Neural progenitor cell (in vitro differentiated cells): ENCODE results near the gene GJB3. TPM values are rescaled to one million over a fixed set of nuclear protein-coding genes. Genes with fewer than 3 reads are reported as not detected.
"Not testable (repeated sequence)": the region's sequence is repeated elsewhere in the genome, so short reads cannot be mapped to it uniquely, and the experiment has no call there.

Experiments
- DNase-seq: peaks from one replicate; pipeline ENCODE4 v3.0.0-alpha.2; 2016; ENCODE audit warnings: low spot score
- H2AFZ ChIP-seq: fragments of 200-600 bp; sonication (generic); replicated peaks from 2 replicates; pipeline ENCODE4 v1.6.1; 2016; ENCODE audit warnings: antibody characterized with exemption
- H3F3A ChIP-seq: fragments of 200-600 bp; sonication (generic); 2 replicates; pipeline ENCODE4 v1.6.1; 2016; ENCODE audit warnings: antibody characterized with exemption, low read depth
- H3K27ac ChIP-seq: fragments of 200-600 bp; sonication (generic); 2 replicates; pipeline ENCODE4 v1.5.1; 2016; ENCODE audit warnings: mild to moderate bottlenecking
- H3K27me3 ChIP-seq: fragments of 200-600 bp; sonication (generic); 2 replicates; pipeline ENCODE4 v1.6.1; 2016; ENCODE audit warnings: mild to moderate bottlenecking, moderate library complexity
- H3K36me3 ChIP-seq: fragments of 200-600 bp; sonication (generic); 2 replicates; pipeline ENCODE4 v1.5.1; 2016
- H3K4me1 ChIP-seq: fragments of 200-600 bp; sonication (generic); 2 replicates; pipeline ENCODE4 v1.6.1; 2016; ENCODE audit warnings: mixed run types
- H3K4me2 ChIP-seq: fragments of 200-600 bp; sonication (generic); 2 replicates; pipeline ENCODE4 v1.6.1; 2016
- H3K4me3 ChIP-seq: fragments of 200-600 bp; sonication (generic); 2 replicates; pipeline ENCODE4 v1.5.1; 2016
- H3K79me2 ChIP-seq: fragments of 200-600 bp; sonication (generic); 2 replicates; pipeline ENCODE4 v1.6.1; 2016; ENCODE audit warnings: low read depth
- H3K9ac ChIP-seq: fragments of 200-600 bp; sonication (generic); 2 replicates; pipeline ENCODE4 v1.6.1; 2016
- H3K9me3 ChIP-seq: fragments of 200-600 bp; sonication (generic); 2 replicates; pipeline ENCODE4 v1.5.1; 2016; ENCODE audit warnings: low read depth
- H4K20me1 ChIP-seq: fragments of 200-600 bp; sonication (generic); 2 replicates; pipeline ENCODE4 v1.6.1; 2016; ENCODE audit warnings: low read depth
- H3K27ac Mint-ChIP-seq: 3 replicates; pipeline ENCODE4 v1.8.0; 2021; ENCODE audit warnings: mixed read lengths
- H3K27me3 Mint-ChIP-seq: 2 replicates; pipeline ENCODE4 v1.8.0; 2022; ENCODE audit warnings: low read depth, mild to moderate bottlenecking, inconsistent platforms, moderate library complexity, mixed read lengths; ENCODE audit not compliant: insufficient read depth
- H3K36me3 Mint-ChIP-seq: 3 replicates; pipeline ENCODE4 v1.8.0; 2021; ENCODE audit warnings: mixed read lengths
- H3K4me1 Mint-ChIP-seq: 3 replicates; pipeline ENCODE4 v1.8.0; 2021; ENCODE audit warnings: mixed read lengths
- H3K4me3 Mint-ChIP-seq: 3 replicates; pipeline ENCODE4 v1.8.0; 2021; ENCODE audit warnings: mild to moderate bottlenecking, moderate library complexity, mixed read lengths
- H3K9me3 Mint-ChIP-seq: 3 replicates; pipeline ENCODE4 v1.8.0; 2020; ENCODE audit warnings: mixed read lengths
- EZH2 ChIP-seq: fragments of 200-600 bp; sonication (generic); IDR thresholded peaks from 2 replicates; pipeline ENCODE4 v1.6.1; 2017; ENCODE audit warnings: antibody characterized with exemption, mild to moderate bottlenecking, moderate library complexity
- EZH2phosphoT487 ChIP-seq: fragments of 200-600 bp; sonication (generic); IDR thresholded peaks from 2 replicates; pipeline ENCODE4 v1.6.1; 2017; ENCODE audit warnings: antibody characterized with exemption
- total RNA-seq: library from RNA; depleted of rRNA; stranded (reverse); fragments of >200 nt; gene quantifications from 2 replicates; pipeline ENCODE4 v1.2.3, GENCODE V29; 2015; ENCODE audit warnings: low replicate concordance
- TF ChIP-seq, protein P1 (sequence below): fragments of 200-600 bp; sonication (generic); IDR thresholded peaks from 2 replicates; pipeline ENCODE4 v1.5.1; 2017; ENCODE audit warnings: antibody characterized with exemption, mild to moderate bottlenecking

Gene GJB3
- not detected in 2 replicates for total RNA-seq

DNA sequence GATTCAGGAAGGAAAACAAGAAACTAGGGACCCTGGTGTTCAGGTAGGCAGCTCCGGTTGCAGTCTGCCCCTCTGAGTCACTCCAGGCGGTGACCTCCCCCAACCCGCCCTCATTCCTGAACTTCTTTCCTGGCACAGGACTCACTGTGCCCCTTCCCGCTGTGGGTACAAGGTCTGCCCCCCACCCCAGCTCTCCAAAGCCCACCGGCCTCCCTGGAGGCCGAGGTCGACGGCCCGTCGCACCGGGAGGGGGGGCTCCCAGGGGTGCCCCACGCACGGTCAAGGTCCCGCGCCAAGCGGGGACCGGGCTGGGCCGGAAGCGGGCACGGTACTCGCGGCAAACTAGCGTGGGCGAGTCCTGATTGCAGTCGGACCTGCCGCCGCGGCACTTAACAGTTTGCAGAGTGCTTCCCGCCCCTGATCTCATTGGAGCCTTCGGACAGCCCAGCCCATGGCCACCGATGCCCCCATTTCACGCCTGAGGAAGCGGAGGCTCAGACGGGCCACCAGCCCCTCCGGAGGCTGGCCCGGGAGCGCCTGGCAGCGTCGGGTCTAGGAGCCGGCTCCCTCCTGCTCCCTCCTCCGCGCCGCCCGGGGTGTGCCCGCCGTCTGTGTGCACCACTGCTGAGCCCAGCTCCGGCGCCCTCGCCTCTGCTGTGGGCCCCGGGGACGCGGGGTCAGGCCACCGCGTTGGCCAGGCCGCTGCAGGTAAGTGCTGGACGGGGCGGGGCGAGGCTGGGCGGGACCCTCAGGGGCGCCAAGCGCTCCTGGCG is at the start of gene GJB3:
Gene GJB3 (plus strand): TSS at position 144 of the 773 bp plus-strand sequence. CDS start 3,549 bp downstream, outside the sequence.
- peak within 1 kb of the TSS; percentile 22 for H2AFZ ChIP-seq
- no peaks in the 10 kb centered on the region for H3K4me1 ChIP-seq
- peak within 1 kb of the TSS; percentile 50 for H3K4me3 ChIP-seq
- no peaks in the 10 kb centered on the region for H3F3A ChIP-seq
- H4K20me1 ChIP-seq, result peaks cover 9% of the 10 kb centered on the region
- Mint-ChIP-seq H3K36me3 (no peaks in the 10 kb centered on the region), H3K4me3 (peak within 1 kb of the TSS; percentile 57), H3K9me3 (no peaks in the 10 kb centered on the region), H3K27me3 (peaks cover 38% of the 10 kb centered on the region), H3K27ac (no peak within 1 kb of the TSS), H3K4me1 (peaks cover 4% of the 10 kb centered on the region)
- no peaks in the 10 kb centered on the region for H3K9me3 ChIP-seq
- peak; percentile 54 for DNase-seq
- peaks cover 62% of the 10 kb centered on the region for H3K27me3 ChIP-seq
- no peaks in the 10 kb centered on the region for H3K79me2 ChIP-seq
- TF ChIP-seq EZH2phosphoT487 (peak; percentile 87), EZH2 (peak; percentile 92)
- TF ChIP-seq, protein P1, sequence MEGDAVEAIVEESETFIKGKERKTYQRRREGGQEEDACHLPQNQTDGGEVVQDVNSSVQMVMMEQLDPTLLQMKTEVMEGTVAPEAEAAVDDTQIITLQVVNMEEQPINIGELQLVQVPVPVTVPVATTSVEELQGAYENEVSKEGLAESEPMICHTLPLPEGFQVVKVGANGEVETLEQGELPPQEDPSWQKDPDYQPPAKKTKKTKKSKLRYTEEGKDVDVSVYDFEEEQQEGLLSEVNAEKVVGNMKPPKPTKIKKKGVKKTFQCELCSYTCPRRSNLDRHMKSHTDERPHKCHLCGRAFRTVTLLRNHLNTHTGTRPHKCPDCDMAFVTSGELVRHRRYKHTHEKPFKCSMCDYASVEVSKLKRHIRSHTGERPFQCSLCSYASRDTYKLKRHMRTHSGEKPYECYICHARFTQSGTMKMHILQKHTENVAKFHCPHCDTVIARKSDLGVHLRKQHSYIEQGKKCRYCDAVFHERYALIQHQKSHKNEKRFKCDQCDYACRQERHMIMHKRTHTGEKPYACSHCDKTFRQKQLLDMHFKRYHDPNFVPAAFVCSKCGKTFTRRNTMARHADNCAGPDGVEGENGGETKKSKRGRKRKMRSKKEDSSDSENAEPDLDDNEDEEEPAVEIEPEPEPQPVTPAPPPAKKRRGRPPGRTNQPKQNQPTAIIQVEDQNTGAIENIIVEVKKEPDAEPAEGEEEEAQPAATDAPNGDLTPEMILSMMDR, result no peak
- H3K9ac ChIP-seq, result no peak within 1 kb of the TSS
- H3K36me3 ChIP-seq, result no peaks in the 10 kb centered on the region
- H3K4me2 ChIP-seq, result peak within 1 kb of the TSS; percentile 90
- no peak within 1 kb of the TSS for H3K27ac ChIP-seq

DNA sequence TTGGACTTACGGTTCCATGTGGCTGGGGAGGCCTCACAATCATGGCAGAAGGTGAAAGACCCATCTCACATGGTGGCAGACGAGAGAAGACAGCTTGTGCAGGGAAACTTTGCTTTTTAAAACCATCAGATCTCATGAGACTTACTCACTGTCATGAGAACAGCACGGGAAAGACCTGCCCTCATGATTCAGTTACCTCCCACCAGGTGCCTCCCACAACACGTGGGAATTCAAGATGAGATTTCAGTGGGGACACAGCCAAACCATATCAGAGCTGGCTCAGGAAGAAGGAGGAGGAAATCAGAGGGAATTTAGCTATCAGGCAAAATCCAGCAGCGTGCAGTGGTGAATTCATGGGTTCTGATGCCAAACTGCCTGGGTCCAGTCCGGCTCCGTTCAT is 48.2 kb upstream of the GJB3 start:
- not testable (repeated sequence) for H3K27ac ChIP-seq, H3K4me2 ChIP-seq, H3K36me3 Mint-ChIP-seq, DNase-seq, H3K4me3 Mint-ChIP-seq, H3K4me1 ChIP-seq, H3K9ac ChIP-seq, H4K20me1 ChIP-seq, H3F3A ChIP-seq, H3K9me3 Mint-ChIP-seq, H3K27ac Mint-ChIP-seq, H3K27me3 ChIP-seq, H2AFZ ChIP-seq, H3K4me1 Mint-ChIP-seq, H3K79me2 ChIP-seq, H3K4me3 ChIP-seq, H3K9me3 ChIP-seq, H3K36me3 ChIP-seq
- H3K27me3 Mint-ChIP-seq, result peaks cover 16% of the 10 kb centered on the region

DNA sequence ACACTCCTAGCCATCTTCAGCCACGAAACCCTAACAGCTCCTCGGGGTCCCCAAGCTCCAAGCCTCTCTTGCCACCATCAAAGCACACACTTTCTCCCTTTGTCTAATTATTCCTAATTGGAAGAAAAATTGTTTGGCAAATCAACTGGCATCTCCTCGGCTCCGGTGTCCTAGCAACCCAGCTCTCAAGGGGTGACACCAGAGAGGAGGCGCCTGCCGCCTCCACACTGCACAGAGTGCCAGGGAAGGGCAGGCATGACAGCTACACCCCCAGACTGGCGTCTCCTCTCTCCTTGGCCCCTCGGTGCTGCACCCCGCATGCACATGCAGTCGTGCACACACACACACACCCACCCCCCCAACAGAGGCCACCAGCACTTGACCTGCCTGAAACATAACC is 44.3 kb upstream of the GJB3 start:
- H3F3A ChIP-seq, result peaks cover 10% of the 10 kb centered on the region
- no peaks in the 10 kb centered on the region for H4K20me1 ChIP-seq
- no peak overlapping the region for H3K9ac ChIP-seq
- H3K9me3 ChIP-seq, result no peaks in the 10 kb centered on the region
- Mint-ChIP-seq H3K27me3 (peaks cover 20% of the 10 kb centered on the region), H3K36me3 (no peaks in the 10 kb centered on the region), H3K4me3 (no peak overlapping the region), H3K4me1 (peaks cover 24% of the 10 kb centered on the region), H3K9me3 (no peaks in the 10 kb centered on the region), H3K27ac (no peak overlapping the region)
- H3K36me3 ChIP-seq, result no peaks in the 10 kb centered on the region
- no peak overlapping the region for H3K4me3 ChIP-seq
- H3K79me2 ChIP-seq, result no peaks in the 10 kb centered on the region
- H3K4me2 ChIP-seq, result no peak overlapping the region
- H3K27ac ChIP-seq, result no peak overlapping the region
- peaks cover 13% of the 10 kb centered on the region for H3K4me1 ChIP-seq
- peaks cover 6% of the 10 kb centered on the region for H3K27me3 ChIP-seq
- DNase-seq, result no peak
- no peak overlapping the region for H2AFZ ChIP-seq
- TF ChIP-seq, protein P1, result no peak
- TF ChIP-seq EZH2 (no peak), EZH2phosphoT487 (no peak)

DNA sequence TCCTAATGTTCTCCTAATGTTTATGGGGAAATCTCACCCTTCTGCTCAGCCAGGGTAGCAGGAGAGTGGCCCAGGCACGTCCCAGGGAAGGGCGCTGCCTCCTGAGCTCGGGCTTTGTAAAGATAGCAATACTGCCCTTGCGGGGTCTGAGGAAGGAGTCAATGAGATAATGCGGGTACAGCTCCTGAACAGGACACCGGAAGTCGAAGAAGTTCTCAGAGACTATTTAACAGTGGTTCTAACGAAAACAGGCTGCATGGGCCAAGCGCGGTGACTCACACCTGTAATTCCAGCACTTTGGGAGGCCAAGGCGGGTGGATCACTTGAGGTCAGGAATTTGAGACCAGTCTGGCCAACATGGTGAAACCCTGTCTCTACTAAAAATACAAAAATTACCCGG is 43.8 kb upstream of the GJB3 start:
- peaks cover 10% of the 10 kb centered on the region for H3F3A ChIP-seq
- peaks cover 25% of the 10 kb centered on the region for H3K4me1 Mint-ChIP-seq
- not testable (repeated sequence) for H3K27ac Mint-ChIP-seq, H3K4me2 ChIP-seq, H3K27ac ChIP-seq, H3K9me3 ChIP-seq, H3K9ac ChIP-seq, H3K36me3 ChIP-seq, DNase-seq, H3K4me3 ChIP-seq, H3K4me3 Mint-ChIP-seq, H4K20me1 ChIP-seq, H3K36me3 Mint-ChIP-seq, H2AFZ ChIP-seq, H3K9me3 Mint-ChIP-seq, H3K79me2 ChIP-seq
- H3K27me3 ChIP-seq, result peaks cover 11% of the 10 kb centered on the region
- peaks cover 20% of the 10 kb centered on the region for H3K27me3 Mint-ChIP-seq
- peaks cover 13% of the 10 kb centered on the region for H3K4me1 ChIP-seq
